Endometrium (tissue), 2 donors: ENCODE results near the gene RNF148.

Experiments used
- FAIRE-seq: peaks from 2 replicates; lab custom pipeline; 2012; peaks lifted over from hg19 to GRCh38; lab: Jason Lieb, UNC
- donor health status: control.
- donor health status: control.

RNF148 gene

GRCh38 chr7:122702872-122703510 lies at the start of gene RNF148:
RNF148 (minus strand) TSS chr7:122702922; CDS start chr7:122702750, 172 bp downstream.
- no peak for FAIRE-seq

DNA sequence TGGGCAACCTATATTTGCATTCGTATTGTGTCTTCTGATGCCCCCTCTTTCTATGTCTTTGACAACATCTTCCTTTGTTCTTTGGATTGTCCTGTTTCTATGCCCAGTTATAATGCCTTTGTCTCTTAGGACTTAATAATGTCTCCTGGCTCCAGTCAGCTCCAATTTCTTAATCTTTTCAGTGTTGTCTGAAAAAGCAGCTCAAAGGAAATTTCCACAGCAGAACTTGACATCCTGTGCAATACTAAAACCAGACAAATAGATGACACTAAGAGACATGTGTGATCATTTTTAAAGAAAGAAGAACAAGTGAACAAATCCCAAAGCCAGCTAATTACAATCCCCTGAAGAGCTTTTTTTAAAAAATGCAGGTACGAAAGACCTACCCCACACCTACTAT lies 47.7 kb upstream of the RNF148 start:
- FAIRE-seq, result no peak

GRCh38 chr7:122748195-122748594 lies 45.5 kb upstream of the RNF148 start:
- FAIRE-seq, result no peak

GRCh38 chr7:122746948-122747347 lies 44.2 kb upstream of the RNF148 start:
- FAIRE-seq, result no peak

DNA sequence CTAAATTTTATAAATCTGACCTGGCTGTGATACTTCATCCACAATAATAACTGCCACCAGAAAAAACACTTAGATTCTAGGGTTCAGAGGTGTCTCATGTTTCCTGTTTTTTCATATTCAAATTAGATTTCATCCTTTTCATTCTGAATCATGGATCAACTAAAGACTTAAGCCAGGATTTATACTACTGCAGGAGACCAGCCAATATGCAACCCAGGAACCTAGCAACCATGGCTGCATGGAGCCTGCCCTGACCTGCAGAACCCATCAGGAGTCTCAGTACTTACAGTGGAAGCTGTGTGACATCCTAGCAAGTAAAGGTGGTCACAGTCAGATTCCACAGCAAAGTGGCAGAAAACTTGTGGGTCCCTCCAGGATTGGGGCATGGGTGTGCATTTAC lies 40.5 kb upstream of the RNF148 start:
- FAIRE-seq, result no peak

DNA sequence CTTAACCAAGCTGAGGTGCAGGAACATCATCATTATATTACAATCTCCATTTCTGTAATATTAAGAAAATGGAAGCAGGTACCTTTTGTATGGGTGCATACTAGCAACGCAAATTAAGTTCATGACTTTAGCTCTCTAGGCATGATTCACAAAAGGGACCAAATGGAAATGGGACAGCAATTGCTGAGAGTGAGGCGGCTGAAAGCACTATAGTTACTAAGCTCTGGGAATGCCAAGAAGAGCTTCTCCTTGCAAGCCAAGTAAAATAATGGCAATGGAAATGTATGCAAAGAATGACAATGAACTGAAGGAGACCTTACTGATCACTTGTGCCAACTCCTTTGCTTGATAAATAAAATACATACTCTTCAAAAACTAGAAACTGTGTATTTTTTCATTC lies 36.2 kb upstream of the RNF148 start:
- no peak for FAIRE-seq

- no peak for FAIRE-seq
These were observed 33.5 kb upstream of the RNF148 start for GRCh38 chr7:122736183-122736582.

- FAIRE-seq, result no peak
These were observed 25.0 kb upstream of the RNF148 start for GRCh38 chr7:122727759-122728158.

DNA sequence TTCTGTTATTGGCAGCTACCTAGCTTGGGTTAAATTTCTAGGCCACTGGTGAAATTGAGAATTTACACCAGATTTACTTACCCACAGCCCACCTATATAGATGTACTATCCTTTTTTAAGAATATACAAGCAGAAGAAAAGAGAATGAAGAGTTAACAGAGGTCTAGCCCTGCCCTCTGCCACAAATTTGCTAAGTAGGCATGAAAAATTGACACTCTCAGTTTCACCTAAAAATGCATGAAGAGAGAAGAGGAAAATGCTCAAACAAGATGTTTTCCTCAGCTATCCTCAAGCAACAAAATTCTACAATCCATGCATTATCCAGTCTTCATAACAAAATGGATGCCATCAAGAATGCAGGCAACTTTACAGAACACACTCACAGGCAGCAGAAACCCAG lies 24.6 kb upstream of the RNF148 start:
- FAIRE-seq, result no peak

DNA sequence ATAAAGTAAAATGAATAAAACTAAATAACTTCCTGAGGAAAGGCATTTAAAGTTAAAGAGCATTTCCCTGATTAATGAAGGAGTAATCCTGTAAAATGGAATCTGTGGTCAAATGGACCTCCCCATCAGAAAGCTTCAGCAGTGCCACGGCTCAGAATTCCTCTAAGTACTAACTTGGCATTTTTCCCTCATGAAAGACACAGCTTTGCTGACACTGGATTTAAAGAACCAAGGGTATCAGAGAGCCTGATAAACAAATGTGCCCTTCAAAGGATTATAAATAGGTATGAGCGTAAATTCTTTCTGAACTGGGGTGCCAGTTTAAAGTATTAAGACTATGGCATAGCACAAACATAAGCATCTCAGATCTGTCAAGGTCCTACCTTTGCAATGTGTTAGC lies 24.2 kb upstream of the RNF148 start:
- no peak for FAIRE-seq

DNA sequence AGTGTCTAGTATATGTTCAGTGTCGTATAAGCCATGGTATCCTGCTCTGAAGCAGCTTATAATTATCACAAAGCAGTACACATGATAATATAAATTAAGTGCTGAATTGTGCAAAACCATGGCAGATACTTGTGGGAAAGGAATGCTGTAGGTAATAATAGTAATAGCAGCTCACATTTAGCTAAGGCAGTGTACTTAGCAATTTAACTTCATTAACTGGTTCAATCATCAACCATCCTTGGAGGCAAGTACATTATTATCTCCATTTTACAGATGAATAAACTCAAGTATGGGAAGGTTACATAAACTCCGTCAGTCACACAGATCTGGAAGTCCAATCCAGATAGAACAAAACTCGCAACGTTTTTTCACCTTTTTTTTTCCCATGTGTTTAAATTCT lies 21.6 kb upstream of the RNF148 start:
- FAIRE-seq, result no peak

GRCh38 chr7:122719010-122719578 lies 16.4 kb upstream of the RNF148 start:
- no peak for FAIRE-seq

GRCh38 chr7:122717356-122718089 lies 14.8 kb upstream of the RNF148 start:
- FAIRE-seq, result no peak

DNA sequence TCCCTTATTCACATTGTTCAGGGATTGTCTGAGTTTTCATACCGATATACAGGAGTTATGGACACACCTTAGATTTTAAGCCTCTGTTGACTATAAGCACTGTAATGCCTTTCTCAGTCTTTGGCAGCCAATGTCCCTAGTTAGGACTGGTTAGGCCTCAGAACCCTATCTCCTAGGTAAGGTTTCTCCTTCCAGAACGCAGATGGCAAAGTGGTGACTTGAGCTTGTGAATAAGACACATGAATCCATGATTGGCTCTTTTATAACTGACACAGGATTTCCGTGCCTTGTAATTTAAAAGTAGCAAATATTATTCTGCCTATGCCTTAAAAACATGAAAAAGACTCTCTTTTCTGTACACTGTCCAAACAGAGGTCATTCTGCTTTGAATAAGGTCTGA lies 12.5 kb upstream of the RNF148 start:
- no peak for FAIRE-seq

- no peak for FAIRE-seq
These were observed 8.2 kb upstream of the RNF148 start for GRCh38 chr7:122710916-122711315.

GRCh38 chr7:122709930-122710646 lies 7.4 kb upstream of the RNF148 start:
- no peak for FAIRE-seq

DNA sequence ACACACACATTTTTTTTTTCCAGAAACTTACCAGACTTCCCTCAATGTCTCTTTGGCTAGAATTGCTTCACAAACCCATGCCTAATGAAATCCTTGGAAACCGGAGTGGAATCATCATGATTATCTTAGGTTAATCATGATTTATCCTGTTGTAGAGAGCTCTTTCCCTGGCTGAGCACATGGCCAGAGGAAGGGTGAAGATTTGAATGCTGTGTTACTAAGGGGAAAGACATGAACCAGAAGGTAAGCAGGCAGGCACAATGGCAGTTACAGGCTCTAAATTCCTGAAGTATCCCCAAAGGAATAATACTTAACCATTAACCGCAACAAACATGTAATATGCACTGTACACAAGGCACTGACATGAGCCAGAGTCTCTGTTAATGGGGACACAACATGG lies 4.1 kb upstream of the RNF148 start:
- no peak for FAIRE-seq

DNA sequence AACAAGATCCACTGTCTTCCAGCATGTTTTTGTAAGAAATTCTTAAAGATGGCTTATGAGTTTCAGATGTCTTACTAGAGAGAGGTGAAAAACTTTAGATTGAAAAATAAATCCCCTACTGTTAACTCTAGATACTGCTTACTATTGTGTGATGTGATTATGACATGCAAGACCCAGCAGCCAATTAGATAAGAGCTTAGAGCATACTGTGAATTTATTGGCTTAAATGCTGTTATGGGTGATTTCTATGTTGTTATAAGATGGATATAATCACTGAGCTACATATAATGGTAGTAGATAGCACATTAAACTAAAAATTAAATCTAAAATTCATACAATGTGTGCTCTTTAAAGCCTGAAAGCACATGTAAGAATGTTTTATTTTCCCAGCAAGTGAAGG lies 3.7 kb downstream of the RNF148 start, which contains the start of gene RNF133:
Gene RNF133 (minus strand): TSS at position 101 of the 400 bp plus-strand sequence. CDS start 199 bp downstream, outside the sequence.
- FAIRE-seq, result no peak

- FAIRE-seq, result no peak
These were observed 6.9 kb downstream of the RNF148 start for GRCh38 chr7:122695816-122696215.

DNA sequence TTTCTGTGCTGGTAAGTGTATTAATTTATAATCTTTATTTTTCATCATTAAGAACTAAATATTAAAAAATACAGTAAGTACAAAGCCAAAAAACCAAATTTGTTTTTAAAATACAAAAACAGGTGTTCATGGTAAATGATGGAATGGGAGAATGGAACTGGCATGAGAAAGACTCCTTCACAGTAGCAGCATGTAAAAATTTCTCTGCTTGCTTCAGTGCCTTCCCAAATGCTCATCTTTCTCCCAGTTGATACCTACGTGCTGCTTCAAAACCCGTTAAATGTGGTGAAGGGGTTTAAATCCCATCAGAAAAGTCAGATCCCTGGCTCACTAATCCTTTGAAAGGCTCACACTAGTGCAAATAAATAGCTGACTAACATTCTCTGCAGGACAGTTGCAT lies 8.0 kb downstream of the RNF148 start:
- FAIRE-seq, result no peak

DNA sequence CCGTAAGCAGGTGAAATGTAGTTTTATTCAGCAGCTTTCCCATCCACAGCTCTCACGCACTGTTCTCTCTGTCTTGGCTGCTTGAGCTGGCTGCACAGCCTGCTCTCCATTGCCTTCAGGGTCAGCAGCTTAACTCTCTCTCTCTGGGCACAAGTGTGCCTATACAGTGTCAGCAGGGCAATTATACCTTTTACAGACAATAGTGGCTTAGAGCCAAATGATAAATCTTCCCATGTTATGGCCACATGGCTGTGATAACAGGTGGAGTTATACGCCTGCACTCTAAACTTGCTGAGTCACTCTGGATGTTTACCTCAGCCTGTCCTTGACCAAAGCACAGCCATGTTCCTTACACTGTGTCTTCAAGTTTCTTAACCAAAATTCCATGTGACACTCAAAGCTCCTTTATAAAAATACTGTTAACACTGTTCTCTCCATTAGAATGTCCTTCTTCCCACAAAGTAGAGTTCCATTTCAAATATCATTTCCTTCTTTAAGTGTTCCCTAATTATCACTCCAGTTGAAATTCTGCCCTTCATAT lies 9.9 kb downstream of the RNF148 start:
- no peak for FAIRE-seq

DNA sequence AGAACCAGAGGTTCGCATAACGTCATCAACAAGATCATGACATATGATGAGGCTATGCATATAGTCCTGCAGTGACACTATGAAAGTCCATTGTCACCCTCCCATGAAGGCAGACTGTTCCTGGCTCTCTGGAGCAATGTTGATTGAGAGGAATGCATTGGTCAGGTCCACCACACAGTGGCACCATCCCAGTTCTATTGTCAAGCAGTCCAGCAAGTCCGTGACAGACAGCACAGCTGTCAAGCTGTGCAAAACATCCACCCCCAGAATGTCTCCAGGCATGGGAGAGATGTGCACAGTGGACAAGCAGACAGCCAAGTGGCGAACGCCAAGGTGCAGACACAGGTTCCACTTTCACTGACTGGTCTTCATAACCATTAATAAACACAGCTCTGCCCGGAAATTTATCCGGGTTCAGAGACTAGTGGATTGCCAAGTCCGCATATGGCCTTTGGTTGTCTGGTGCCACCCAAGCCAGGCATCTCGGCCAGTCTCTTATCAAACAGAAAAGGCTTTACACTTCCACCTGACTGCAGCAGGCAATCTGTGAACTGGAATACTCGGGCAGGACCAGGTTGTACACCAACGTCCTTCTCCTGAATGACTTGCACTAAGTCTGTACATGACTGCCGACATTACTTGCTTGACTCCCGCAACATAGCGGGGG lies 11.0 kb downstream of the RNF148 start:
- no peak for FAIRE-seq
